Colonic mucosa (tissue), 4 donors: ENCODE results near the gene IBSP. TPM values are rescaled to one million over a fixed set of nuclear protein-coding genes. Genes with fewer than 3 reads are reported as not detected.

Source experiments
- DNase-seq: peaks from one replicate; pipeline ENCODE4 v3.0.0-alpha.2; 2020
- H3K27ac ChIP-seq: fragments of 200-600 bp; one replicate; pipeline ENCODE4 v1.8.0; 2021
- H3K27me3 ChIP-seq: fragments of 200-600 bp; one replicate; pipeline ENCODE4 v1.8.0; 2021
- H3K36me3 ChIP-seq: fragments of 200-600 bp; one replicate; pipeline ENCODE4 v1.8.0; 2021
- H3K4me1 ChIP-seq: fragments of 200-600 bp; one replicate; pipeline ENCODE4 v1.8.0; 2021; ENCODE audit warnings: mild to moderate bottlenecking
- H3K4me3 ChIP-seq: fragments of 200-600 bp; one replicate; pipeline ENCODE4 v1.8.0; 2021
- H3K9ac ChIP-seq, 2 donors: one replicate each; pipeline ENCODE4 v1.7.0; 2013; ENCODE audit warnings: control low read depth in 2 of 2, low read depth in 2 of 2, low read length in 2 of 2
- H3K9me3 ChIP-seq: fragments of 200-600 bp; one replicate; pipeline ENCODE4 v1.8.0; 2021
- intact Hi-C: fragments of 100-400 bp; cut with DNase I; formaldehyde crosslinking; loops from one replicate; pipeline ENCODE4 v1.14.1; 2022
- total RNA-seq, 2 donors: library from RNA; stranded (reverse); fragmentation: NEBNext Ultra II Directional in 1 of 2; extraction: Animal tissue kit (Norgen Biotek cat#: 25700) in 1 of 2; gene quantifications; one replicate each; pipeline ENCODE4 v1.2.1, GENCODE V29; 2021
- TF ChIP-seq, protein P1 (sequence below): fragments of 200-600 bp; IDR thresholded peaks from one replicate; pipeline ENCODE4 v1.8.0; 2022; ENCODE audit warnings: antibody characterized with exemption, mild to moderate bottlenecking
- donor health status: healthy.
- donor health status: DM: no; HTN: no; CAD: no.
- donor health status: DM: no; HTN: no; CAD: no.

The IBSP gene
- total RNA-seq, 2 donors from 2014 or later: not detected

DNA sequence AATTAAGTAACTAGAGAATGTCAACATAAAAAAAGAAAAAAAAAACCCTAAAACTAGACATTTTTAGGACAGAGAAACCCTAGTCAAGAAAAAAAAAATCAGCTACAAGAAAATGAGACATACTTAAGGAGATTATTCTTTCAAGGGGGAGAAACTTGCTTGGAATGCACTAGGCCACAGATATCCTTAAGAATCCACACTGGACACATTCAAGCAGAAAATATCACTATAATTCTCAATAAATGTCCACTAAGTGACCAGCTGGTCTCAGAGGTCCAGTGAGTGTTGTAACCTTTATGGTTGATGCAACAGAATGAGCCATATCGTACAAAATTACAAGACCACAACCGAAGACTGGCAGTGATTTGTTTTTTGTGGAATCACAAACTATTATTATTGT, 15.6 kb upstream of the IBSP start:
- intact Hi-C loops: no loop called here
- Histone ChIP-seq H3K36me3 (no peaks in the 10 kb centered on the region), H3K27ac (no peak overlapping the region), H3K9me3 (no peaks in the 10 kb centered on the region), H3K4me3 (no peak overlapping the region), H3K9ac (no peak overlapping the region), H3K27me3 (no peaks in the 10 kb centered on the region), H3K4me1 (no peaks in the 10 kb centered on the region)
- DNase-seq: no peak
- TF ChIP-seq, protein P1, sequence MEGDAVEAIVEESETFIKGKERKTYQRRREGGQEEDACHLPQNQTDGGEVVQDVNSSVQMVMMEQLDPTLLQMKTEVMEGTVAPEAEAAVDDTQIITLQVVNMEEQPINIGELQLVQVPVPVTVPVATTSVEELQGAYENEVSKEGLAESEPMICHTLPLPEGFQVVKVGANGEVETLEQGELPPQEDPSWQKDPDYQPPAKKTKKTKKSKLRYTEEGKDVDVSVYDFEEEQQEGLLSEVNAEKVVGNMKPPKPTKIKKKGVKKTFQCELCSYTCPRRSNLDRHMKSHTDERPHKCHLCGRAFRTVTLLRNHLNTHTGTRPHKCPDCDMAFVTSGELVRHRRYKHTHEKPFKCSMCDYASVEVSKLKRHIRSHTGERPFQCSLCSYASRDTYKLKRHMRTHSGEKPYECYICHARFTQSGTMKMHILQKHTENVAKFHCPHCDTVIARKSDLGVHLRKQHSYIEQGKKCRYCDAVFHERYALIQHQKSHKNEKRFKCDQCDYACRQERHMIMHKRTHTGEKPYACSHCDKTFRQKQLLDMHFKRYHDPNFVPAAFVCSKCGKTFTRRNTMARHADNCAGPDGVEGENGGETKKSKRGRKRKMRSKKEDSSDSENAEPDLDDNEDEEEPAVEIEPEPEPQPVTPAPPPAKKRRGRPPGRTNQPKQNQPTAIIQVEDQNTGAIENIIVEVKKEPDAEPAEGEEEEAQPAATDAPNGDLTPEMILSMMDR: no peak

DNA sequence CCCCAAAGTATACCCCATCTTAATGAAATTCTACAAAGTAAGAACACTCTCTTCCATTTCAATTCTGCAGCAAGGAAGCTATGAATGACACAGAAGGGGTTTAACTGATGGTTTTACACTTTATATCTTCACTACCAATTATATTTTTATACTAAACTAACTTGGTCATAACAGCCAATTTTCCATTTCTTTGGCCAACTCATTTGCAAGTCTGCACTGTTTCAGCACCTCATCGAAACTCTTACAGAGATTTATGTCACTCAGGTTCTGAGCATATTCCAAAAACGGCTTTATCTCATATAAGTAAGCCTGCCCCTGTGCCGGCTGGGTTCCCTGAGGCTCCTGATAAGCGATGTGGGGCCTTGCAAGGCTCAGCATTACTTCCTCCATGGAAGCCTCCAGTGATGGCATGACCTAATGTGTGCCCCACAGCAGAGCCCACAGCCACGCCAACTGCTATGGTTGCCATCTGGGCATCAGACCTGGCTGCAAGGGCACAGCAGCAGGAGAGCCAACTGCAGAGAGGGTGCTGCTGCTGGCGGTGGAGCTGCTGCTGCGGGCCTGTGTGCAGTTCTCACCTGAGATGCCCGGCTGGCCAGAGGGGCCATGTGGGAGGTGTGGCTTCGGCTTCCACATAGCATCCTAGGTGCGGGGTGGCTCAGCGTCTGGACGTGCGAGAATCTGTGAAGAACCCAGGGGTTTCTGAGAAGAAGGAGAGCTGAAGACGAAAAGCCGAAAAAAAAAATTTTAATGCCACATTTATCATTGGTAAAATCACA, 13.4 kb upstream of the IBSP start:
- no peak for DNase-seq
- intact Hi-C loops: no loop called here
- Histone ChIP-seq H3K9me3 (no peaks in the 10 kb centered on the region), H3K27ac (no peak overlapping the region), H3K4me1 (no peaks in the 10 kb centered on the region), H3K4me3 (no peak overlapping the region), H3K9ac (no peak overlapping the region), H3K27me3 (no peaks in the 10 kb centered on the region), H3K36me3 (no peaks in the 10 kb centered on the region)
- TF ChIP-seq, protein P1: no peak

DNA sequence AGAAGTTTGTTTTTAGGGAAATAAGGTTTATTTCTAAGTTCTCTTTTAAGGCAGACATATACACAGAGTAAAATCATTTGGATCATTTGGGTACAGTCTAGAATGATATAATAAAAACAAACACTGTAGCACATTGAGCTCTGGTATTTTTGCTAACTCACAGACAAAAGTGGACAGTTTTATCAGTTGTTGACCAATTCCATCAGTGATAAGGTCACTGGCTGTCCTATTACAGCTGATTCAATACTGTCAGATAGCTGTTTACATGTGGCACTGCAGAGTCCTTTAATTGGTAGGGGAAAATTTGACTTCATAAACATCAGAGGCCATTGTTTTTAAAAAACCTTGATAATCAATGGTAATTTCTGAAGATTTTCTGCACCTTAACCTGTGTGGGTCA, 3.5 kb downstream of the IBSP start:
- H3K27ac ChIP-seq: no peak overlapping the region
- H3K4me3 ChIP-seq: no peak overlapping the region
- H3K4me1 ChIP-seq: no peaks in the 10 kb centered on the region
- intact Hi-C loops: no loop called here
- no peak for DNase-seq
- H3K9ac ChIP-seq: no peak overlapping the region
- TF ChIP-seq, protein P1: no peak
- no peaks in the 10 kb centered on the region for H3K27me3 ChIP-seq
- H3K9me3 ChIP-seq: no peaks in the 10 kb centered on the region
- no peaks in the 10 kb centered on the region for H3K36me3 ChIP-seq

DNA sequence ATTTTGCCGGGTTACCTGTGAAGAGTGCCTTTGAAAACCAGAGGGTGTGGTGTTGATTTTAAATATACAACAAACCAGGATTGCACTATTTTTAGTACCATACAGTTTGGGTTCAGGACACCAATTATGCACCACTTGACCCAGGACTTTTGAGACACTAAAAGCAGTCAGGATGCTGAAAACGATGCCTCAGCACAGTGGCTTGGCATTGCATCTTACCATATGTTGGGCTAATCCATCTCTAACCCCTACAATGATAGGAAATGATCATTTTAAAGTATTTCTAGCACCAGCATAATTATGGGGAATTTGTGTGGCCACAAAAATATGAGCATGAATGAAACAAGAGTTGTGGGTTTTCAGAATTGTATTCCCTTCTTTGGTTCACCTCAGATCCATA, 4.1 kb downstream of the IBSP start:
- TF ChIP-seq, protein P1: no peak
- Histone ChIP-seq H3K36me3 (no peaks in the 10 kb centered on the region), H3K4me3 (no peak overlapping the region), H3K9me3 (no peaks in the 10 kb centered on the region), H3K27ac (no peak overlapping the region), H3K27me3 (no peaks in the 10 kb centered on the region), H3K4me1 (no peaks in the 10 kb centered on the region), H3K9ac (no peak overlapping the region)
- intact Hi-C loops: no loop called here
- DNase-seq: no peak

DNA sequence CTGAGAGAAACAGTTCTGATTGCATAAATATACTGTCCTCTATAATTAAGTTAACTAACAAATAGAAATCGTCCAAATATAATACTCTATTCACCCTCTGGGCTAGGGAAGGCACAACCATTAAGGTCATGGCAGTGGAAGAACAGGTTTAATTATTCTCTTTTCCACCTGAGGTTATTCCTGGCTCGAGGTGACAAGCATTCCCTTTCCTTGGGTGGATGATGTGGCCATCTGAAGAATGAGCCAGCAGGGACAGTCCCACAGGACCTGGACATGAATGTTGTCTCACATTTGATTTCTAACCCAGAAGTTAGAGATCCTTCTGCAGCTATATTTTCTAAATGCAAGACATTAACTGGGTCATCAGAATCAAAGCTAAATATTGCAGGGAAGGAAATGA, 5.5 kb downstream of the IBSP start:
- Histone ChIP-seq H3K4me1 (no peaks in the 10 kb centered on the region), H3K9me3 (no peaks in the 10 kb centered on the region), H3K27me3 (no peaks in the 10 kb centered on the region), H3K27ac (no peak overlapping the region), H3K36me3 (no peaks in the 10 kb centered on the region), H3K9ac (no peak overlapping the region), H3K4me3 (no peak overlapping the region)
- no peak for DNase-seq
- intact Hi-C loops: no loop called here
- TF ChIP-seq, protein P1: no peak
